Measurements from ENCODE around the gene OR10J4.

DNA sequence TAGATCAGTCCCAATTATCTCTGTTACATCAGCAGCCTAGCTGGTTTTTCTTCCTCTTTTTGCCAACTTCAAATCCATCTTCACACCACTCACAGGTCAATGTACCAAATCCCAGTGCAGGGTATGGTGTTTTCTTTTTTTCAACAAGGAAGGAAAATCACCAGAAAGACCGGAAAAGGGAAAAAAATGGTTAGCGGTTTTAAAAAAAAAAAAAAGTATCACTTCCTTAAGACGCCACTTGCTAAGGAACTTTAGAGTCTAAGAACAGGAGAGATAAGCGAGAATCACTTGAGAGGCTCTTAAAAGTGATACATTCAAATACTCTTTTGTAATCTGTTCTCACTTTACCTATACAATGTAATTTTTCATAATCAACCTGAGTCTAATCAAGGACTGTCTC, 4.5 kb downstream of the OR10J4 start:
- TF ChIP-seq, protein P1, sequence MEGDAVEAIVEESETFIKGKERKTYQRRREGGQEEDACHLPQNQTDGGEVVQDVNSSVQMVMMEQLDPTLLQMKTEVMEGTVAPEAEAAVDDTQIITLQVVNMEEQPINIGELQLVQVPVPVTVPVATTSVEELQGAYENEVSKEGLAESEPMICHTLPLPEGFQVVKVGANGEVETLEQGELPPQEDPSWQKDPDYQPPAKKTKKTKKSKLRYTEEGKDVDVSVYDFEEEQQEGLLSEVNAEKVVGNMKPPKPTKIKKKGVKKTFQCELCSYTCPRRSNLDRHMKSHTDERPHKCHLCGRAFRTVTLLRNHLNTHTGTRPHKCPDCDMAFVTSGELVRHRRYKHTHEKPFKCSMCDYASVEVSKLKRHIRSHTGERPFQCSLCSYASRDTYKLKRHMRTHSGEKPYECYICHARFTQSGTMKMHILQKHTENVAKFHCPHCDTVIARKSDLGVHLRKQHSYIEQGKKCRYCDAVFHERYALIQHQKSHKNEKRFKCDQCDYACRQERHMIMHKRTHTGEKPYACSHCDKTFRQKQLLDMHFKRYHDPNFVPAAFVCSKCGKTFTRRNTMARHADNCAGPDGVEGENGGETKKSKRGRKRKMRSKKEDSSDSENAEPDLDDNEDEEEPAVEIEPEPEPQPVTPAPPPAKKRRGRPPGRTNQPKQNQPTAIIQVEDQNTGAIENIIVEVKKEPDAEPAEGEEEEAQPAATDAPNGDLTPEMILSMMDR (conservative IDR thresholded peaks at IDR 0.05), result no peak
- no peak for TF ChIP-seq EZH2 (IDR thresholded peaks at IDR 0.05; ENCODE audit: low read depth)

Data from PC-9 (cell line).